ENCODE data around the gene STRN4. TPM values are rescaled to one million over a fixed set of nuclear protein-coding genes. Genes with fewer than 3 reads are reported as not detected.

The STRN4 gene
- total and polyA plus RNA-seq, 9 of the 15 experiments (the other 6 are each of a cell fraction or from before 2014, with no cell fraction given), result 0.62 to 83.7 (median 36.9) TPM

DNA sequence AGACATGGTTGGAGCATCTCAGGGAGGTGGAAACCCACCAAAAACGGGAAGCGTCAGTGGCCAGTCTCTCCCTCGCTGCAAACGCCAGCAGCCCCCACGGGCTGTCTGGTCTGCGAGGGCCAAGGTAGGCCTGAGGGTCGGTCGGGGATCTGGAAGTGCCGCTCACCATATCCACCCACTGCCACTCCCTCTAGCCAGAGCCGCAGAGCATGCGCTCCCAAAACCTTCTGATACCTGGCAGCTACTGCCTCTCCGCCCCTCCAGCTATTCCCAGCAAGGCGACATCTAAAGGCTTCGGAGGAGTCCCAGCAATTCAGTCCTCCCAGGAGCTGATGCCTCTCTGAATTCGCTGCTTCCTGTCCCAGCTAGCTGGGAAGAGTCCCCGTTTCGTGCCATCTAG lies 4.8 kb downstream of the STRN4 start:
- Histone ChIP-seq H3K9me3 (replicated peaks; ENCODE audit: control insufficient read depth, insufficient read depth, low read depth, low read length) (no peaks in the 10 kb centered on the region), H3K27ac (ENCODE audit: extremely low read depth, low read depth, low read length) (no peak overlapping the region), H3K36me3 (ENCODE audit: control insufficient read depth, insufficient read depth, low read length) (peaks cover 62% of the 10 kb centered on the region; the same call in 2 of the 3 replicates), H3K9ac (ENCODE audit: insufficient read depth in 1 of 2, low read depth in 2 of 2, low read length in 2 of 2) (peak overlapping the region in 1 of 2 experiments; percentile 53; a peak in 2 of 4 replicates), H4K20me1 (replicated peaks; ENCODE audit: control insufficient read depth, insufficient read depth, low read length) (peaks cover 65% of the 10 kb centered on the region), H3K4me1 (replicated peaks in 1 of 2; ENCODE audit: control insufficient read depth in 2 of 2, insufficient read depth in 2 of 2, low read length in 2 of 2) (peaks cover 33 to 59% of the 10 kb centered on the region in 2 experiments), H3K9me1 (ENCODE audit: control insufficient read depth, insufficient read depth, low read length) (peaks cover 7% of the 10 kb centered on the region), H3K4me2 (ENCODE audit: insufficient read depth, low read length) (no peak overlapping the region), H3K79me2 (ENCODE audit: control insufficient read depth, insufficient read depth, low read length) (peaks cover 83% of the 10 kb centered on the region), H3K4me3 (no peak overlapping the region), H3K27me3 (ENCODE audit: control insufficient read depth in 2 of 2, insufficient read depth in 2 of 2, low read length in 2 of 2) (no peaks in the 10 kb centered on the region), H2AFZ (ENCODE audit: low read depth, low read length) (no peak overlapping the region)
- in situ Hi-C loops (cut with MboI) (no loop called here), intact Hi-C loops (cut with micrococcal nuclease) (no loop called here)
- 87% methylated on average over 13 of the region's 17 CpGs for WGBS (ENCODE audit: insufficient coverage, low coverage, missing lambda C conversion rate)
- no peak for FAIRE-seq
- DNase-seq (ENCODE audit: extremely low read depth in 1 of 4, low spot score in 3 of 4), result no peak
- BruUV-seq (replicated peaks), result no TSS peak
- ATAC-seq, result no peak
- ChIA-PET POLR2A (interaction anchor here (0.6 to 2.2 kb wide), 10 partner anchors 9 to 281 kb away, joined by 3 to 10 read pairs (median 4); no protein-coding TSS in a partner anchor), CTCF (ENCODE audit: low intra/inter-chr PET ratio) (no interaction called here)
- TF ChIP-seq, protein P1, sequence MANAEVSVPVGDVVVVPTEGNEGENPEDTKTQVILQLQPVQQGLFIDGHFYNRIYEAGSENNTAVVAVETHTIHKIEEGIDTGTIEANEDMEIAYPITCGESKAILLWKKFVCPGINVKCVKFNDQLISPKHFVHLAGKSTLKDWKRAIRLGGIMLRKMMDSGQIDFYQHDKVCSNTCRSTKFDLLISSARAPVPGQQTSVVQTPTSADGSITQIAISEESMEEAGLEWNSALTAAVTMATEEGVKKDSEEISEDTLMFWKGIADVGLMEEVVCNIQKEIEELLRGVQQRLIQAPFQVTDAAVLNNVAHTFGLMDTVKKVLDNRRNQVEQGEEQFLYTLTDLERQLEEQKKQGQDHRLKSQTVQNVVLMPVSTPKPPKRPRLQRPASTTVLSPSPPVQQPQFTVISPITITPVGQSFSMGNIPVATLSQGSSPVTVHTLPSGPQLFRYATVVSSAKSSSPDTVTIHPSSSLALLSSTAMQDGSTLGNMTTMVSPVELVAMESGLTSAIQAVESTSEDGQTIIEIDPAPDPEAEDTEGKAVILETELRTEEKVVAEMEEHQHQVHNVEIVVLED (CRISPR knock-in tag; IDR thresholded peaks at IDR 0.05), result no peak
- TF ChIP-seq NR4A1 (CRISPR knock-in tag; IDR thresholded peaks at IDR 0.05) (no peak), NR4A1 (tag; IDR thresholded peaks at IDR 0.05) (no peak), RBFOX2 (IDR thresholded peaks at IDR 0.05; ENCODE audit: low read depth, low read length) (peak; percentile 10; the same call in 1 of the 2 replicates), CREB1 (IDR thresholded peaks at IDR 0.05) (no peak), CREB1 (CRISPR knock-in tag; IDR thresholded peaks at IDR 0.05) (no peak)
- TF ChIP-seq, protein P2, sequence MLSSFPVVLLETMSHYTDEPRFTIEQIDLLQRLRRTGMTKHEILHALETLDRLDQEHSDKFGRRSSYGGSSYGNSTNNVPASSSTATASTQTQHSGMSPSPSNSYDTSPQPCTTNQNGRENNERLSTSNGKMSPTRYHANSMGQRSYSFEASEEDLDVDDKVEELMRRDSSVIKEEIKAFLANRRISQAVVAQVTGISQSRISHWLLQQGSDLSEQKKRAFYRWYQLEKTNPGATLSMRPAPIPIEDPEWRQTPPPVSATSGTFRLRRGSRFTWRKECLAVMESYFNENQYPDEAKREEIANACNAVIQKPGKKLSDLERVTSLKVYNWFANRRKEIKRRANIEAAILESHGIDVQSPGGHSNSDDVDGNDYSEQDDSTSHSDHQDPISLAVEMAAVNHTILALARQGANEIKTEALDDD (IDR thresholded peaks at IDR 0.05), result no peak
